Loucy (cell line): ENCODE results near the gene IQCH.

Experiments used
- CTCF ChIP-seq: fragments of 200-600 bp; sonication (generic); conservative IDR thresholded peaks from 2 replicates; pipeline ENCODE4 v1.5.1; 2014; ENCODE audit warnings: mild to moderate bottlenecking, antibody characterized with exemption, low read length
- EZH2phosphoT487 ChIP-seq: fragments of 200-600 bp; IDR thresholded peaks from 2 replicates; pipeline ENCODE4 v1.6.1; 2018; ENCODE audit warnings: antibody characterized with exemption, mild to moderate bottlenecking, moderate library complexity, borderline replicate concordance

DNA sequence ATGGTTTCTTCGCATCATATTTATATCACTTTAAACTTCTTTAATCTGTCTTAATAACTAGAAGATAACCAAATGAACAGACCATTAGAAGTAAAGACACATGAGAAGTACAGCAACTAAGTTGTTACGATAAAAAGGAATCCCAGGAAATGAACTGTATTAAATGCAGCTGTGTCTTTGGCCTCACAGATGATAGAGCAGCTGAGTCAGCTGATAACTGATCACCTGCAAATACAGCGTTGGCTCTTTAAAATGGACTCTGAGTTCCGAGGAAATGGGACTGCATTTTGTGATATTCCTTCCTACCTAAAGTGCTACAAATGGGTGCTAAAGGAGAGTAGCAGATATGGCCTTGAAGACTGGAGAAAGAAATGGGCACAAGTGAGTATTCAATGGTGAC lies 145.3 kb downstream of the IQCH start:
- TF ChIP-seq CTCF (no peak), EZH2phosphoT487 (no peak)
